GM23248 (cell line): ENCODE data around the gene LEFTY2. TPM values are rescaled to one million over a fixed set of nuclear protein-coding genes. Genes with fewer than 3 reads are reported as not detected.

Experiments
- DNase-seq: peaks from one replicate; pipeline ENCODE4 v3.0.0-alpha.2; 2015
- H2AFZ ChIP-seq: fragments of 200-600 bp; sonication (generic); 2 replicates; pipeline ENCODE4 v1.6.1; 2016; ENCODE audit warnings: antibody characterized with exemption
- H3F3A ChIP-seq: fragments of 200-600 bp; sonication (generic); 2 replicates; pipeline ENCODE4 v1.6.1; 2016; ENCODE audit warnings: mild to moderate bottlenecking, antibody characterized with exemption, mixed run types; ENCODE audit not compliant: insufficient read depth
- H3K27ac ChIP-seq: fragments of 200-600 bp; sonication (generic); 2 replicates; pipeline ENCODE4 v1.5.1; 2016; ENCODE audit warnings: mild to moderate bottlenecking
- H3K27me3 ChIP-seq: fragments of 200-600 bp; sonication (generic); replicated peaks from 2 replicates; pipeline ENCODE4 v1.6.1; 2016; ENCODE audit warnings: mild to moderate bottlenecking; ENCODE audit not compliant: insufficient read depth
- H3K36me3 ChIP-seq: fragments of 200-600 bp; sonication (generic); 2 replicates; pipeline ENCODE4 v1.6.1; 2016; ENCODE audit warnings: low read depth, mild to moderate bottlenecking
- H3K4me1 ChIP-seq: fragments of 200-600 bp; sonication (generic); 2 replicates; pipeline ENCODE4 v1.6.1; 2016; ENCODE audit warnings: mild to moderate bottlenecking; ENCODE audit not compliant: insufficient read depth
- H3K4me2 ChIP-seq: fragments of 200-600 bp; sonication (generic); one replicate; pipeline ENCODE4 v1.6.1; 2016; ENCODE audit warnings: mild to moderate bottlenecking; ENCODE audit not compliant: unreplicated experiment
- H3K4me3 ChIP-seq: fragments of 200-600 bp; sonication (generic); 2 replicates; pipeline ENCODE4 v1.5.1; 2016; ENCODE audit warnings: mild to moderate bottlenecking
- H3K79me2 ChIP-seq: fragments of 200-600 bp; sonication (generic); 2 replicates; pipeline ENCODE4 v1.6.1; 2016; ENCODE audit warnings: mild to moderate bottlenecking; ENCODE audit not compliant: insufficient read depth
- H3K9ac ChIP-seq: fragments of 200-600 bp; sonication (generic); 2 replicates; pipeline ENCODE4 v1.6.1; 2016; ENCODE audit warnings: mild to moderate bottlenecking
- H3K9me2 ChIP-seq: fragments of 200-600 bp; sonication (generic); 2 replicates; pipeline ENCODE4 v1.6.1; 2016; ENCODE audit warnings: mixed run types, mild to moderate bottlenecking, moderate library complexity; ENCODE audit not compliant: insufficient read depth
- H3K9me3 ChIP-seq: fragments of 200-600 bp; sonication (generic); one replicate; pipeline ENCODE4 v1.6.1; 2017; ENCODE audit warnings: low read depth
- H4K20me1 ChIP-seq: fragments of 200-600 bp; sonication (generic); 2 replicates; pipeline ENCODE4 v1.6.0; 2016; ENCODE audit not compliant: insufficient read depth
- EZH2 ChIP-seq: fragments of 200-600 bp; sonication (generic); IDR thresholded peaks from 2 replicates; pipeline ENCODE4 v1.6.1; 2018; ENCODE audit warnings: antibody characterized with exemption, mild to moderate bottlenecking; ENCODE audit not compliant: insufficient read depth, poor library complexity, severe bottlenecking
- EZH2phosphoT487 ChIP-seq: fragments of 200-600 bp; sonication (generic); IDR thresholded peaks from 2 replicates; pipeline ENCODE4 v1.6.1; 2018; ENCODE audit warnings: antibody characterized with exemption, moderate library complexity, mild to moderate bottlenecking, low read depth; ENCODE audit not compliant: insufficient read depth
- WGBS, 2 experiments: methylation state at CpG; one replicate each; pipeline ENCODE4 v1.1.6; 2015 to 2017; ENCODE audit warnings: low lambda C conversion rate in 2 of 2, low coverage in 1 of 2; ENCODE audit errors: missing lambda C conversion rate in 2 of 2; 5-methylcytosine and 5-hydroxymethylcytosine counted together
- in situ Hi-C: fragments of 300-500 bp; cut with MboI; formaldehyde crosslinking; loops from 2 replicates; pipeline ENCODE4 v1.15.0; 2020
- polyA plus RNA-seq: library from polyadenylated mRNA; unstranded; fragments of >200 nt; fragmentation: Nextera tagmentation; extraction: Ambion mirVana; gene quantifications from 2 replicates; pipeline ENCODE4 v1.2.1, GENCODE V29; 2016
- total RNA-seq: library from RNA; depleted of rRNA; stranded (reverse); fragments of >200 nt; shearing (Covaris generic); gene quantifications from 2 replicates; pipeline ENCODE4 v1.2.3, GENCODE V29; 2014

The LEFTY2 gene
- total and polyA plus RNA-seq, 2 experiments from 2014 or later: not detected

DNA sequence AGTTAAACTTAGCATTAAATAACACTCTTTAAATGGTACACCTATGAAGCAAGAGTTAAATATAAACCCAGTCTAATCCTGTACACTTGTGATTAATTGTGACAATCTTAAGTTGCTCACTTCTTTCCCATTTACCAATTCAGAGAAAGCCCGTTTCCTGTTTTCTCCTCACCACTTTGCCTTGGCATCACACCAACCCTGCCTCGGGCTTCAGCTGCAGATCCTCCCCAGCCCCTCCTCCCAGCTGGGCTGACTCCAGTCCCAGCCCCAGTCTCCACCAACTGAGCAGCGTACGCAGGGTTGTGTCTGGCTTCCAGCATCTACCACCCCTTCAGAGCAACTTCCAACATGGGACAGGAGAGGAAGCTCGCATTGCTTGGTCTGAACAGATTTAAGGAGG is 21.1 kb downstream of the LEFTY2 start:
- no peak overlapping the region for H3K4me3 ChIP-seq
- 13 to 15% methylated on average over 5 of the region's 5 CpGs for WGBS, 2 experiments
- peak; percentile 83 for DNase-seq
- no peaks in the 10 kb centered on the region for H4K20me1 ChIP-seq
- peaks cover 24% of the 10 kb centered on the region for H3K4me1 ChIP-seq
- no peak for TF ChIP-seq EZH2
- TF ChIP-seq EZH2phosphoT487: no peak
- peak overlapping the region; percentile 62 for H3K4me2 ChIP-seq
- H3K27me3 ChIP-seq: no peaks in the 10 kb centered on the region
- in situ Hi-C loops: no loop called here
- H3K9me3 ChIP-seq: no peaks in the 10 kb centered on the region
- no peak overlapping the region for H2AFZ ChIP-seq
- H3F3A ChIP-seq: peaks cover 14% of the 10 kb centered on the region; the same call in 1 of the 2 replicates
- peak overlapping the region; percentile 51 for H3K9ac ChIP-seq
- H3K79me2 ChIP-seq: peaks cover 31% of the 10 kb centered on the region
- H3K27ac ChIP-seq: peak overlapping the region; percentile 66
- H3K9me2 ChIP-seq: no peaks in the 10 kb centered on the region
- H3K36me3 ChIP-seq: peaks cover 16% of the 10 kb centered on the region; the same call in 1 of the 2 replicates

DNA sequence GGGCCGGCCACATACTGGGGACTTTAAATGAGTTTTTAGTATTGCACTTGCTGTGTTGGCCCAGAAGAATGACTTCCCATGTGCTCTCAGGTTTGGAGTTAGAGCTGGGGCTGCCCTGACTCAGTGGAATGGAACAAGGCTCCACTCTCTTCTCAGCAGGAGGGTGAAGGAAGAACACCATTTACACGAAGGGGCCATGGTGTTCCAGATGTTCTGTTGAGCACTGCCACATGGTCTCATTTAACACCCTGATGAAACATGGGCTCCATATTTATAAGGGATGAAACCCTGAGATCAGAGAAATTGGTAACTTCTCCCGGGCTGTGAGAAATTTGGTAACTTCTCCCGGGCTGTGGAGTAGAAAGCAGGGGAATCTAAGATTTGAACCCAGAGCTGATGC is 22.7 kb downstream of the LEFTY2 start:
- TF ChIP-seq EZH2: no peak
- TF ChIP-seq EZH2phosphoT487: no peak
- no peak overlapping the region for H3K4me3 ChIP-seq
- peaks cover 20% of the 10 kb centered on the region for H3K4me1 ChIP-seq
- peaks cover 25% of the 10 kb centered on the region for H3K79me2 ChIP-seq
- 82% methylated on average over 4 of the region's 4 CpGs for WGBS, 2 experiments
- H3K4me2 ChIP-seq: no peak overlapping the region
- no peak for DNase-seq
- no peak overlapping the region for H3K27ac ChIP-seq
- in situ Hi-C loops: no loop called here
- H2AFZ ChIP-seq: no peak overlapping the region
- no peaks in the 10 kb centered on the region for H4K20me1 ChIP-seq
- no peak overlapping the region for H3K9ac ChIP-seq
- H3F3A ChIP-seq: peaks cover 14% of the 10 kb centered on the region; the same call in 1 of the 2 replicates
- no peaks in the 10 kb centered on the region for H3K9me2 ChIP-seq
- no peaks in the 10 kb centered on the region for H3K9me3 ChIP-seq
- no peaks in the 10 kb centered on the region for H3K27me3 ChIP-seq
- peaks cover 16% of the 10 kb centered on the region; the same call in 1 of the 2 replicates for H3K36me3 ChIP-seq

DNA sequence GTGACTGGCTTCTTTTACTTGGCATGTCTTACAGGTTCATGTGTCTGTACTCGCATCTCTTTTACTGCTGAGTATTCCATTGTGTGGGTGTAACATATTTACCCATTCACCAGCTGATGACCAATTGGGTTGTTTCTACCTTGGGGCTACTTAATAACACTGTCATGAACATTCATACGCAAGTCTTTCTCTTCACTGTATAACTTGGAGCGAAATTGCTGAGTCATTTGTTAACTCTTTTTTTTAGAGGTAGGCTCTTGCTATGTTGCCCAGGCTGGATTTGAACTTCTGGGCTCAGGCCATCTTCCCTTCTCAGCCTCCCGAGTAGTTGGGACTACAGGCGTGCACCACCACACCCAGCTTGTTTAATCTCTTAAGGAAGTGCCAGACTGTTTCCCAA is 23.5 kb downstream of the LEFTY2 start:
- Histone ChIP-seq H3F3A (peaks cover 14% of the 10 kb centered on the region; the same call in 1 of the 2 replicates), H3K27ac (no peak overlapping the region), H3K4me3 (no peak overlapping the region), H3K9me3 (no peaks in the 10 kb centered on the region), H3K4me1 (peaks cover 13% of the 10 kb centered on the region), H2AFZ (no peak overlapping the region), H3K9me2 (no peaks in the 10 kb centered on the region), H4K20me1 (no peaks in the 10 kb centered on the region), H3K9ac (no peak overlapping the region), H3K4me2 (no peak overlapping the region), H3K36me3 (peaks cover 16% of the 10 kb centered on the region; the same call in 1 of the 2 replicates), H3K79me2 (0 out of 2 replicates have a peak, but pooled peaks cover 17% of the 10 kb centered on the region), H3K27me3 (no peaks in the 10 kb centered on the region)
- no peak for TF ChIP-seq EZH2
- no peak for TF ChIP-seq EZH2phosphoT487
- in situ Hi-C loops: no loop called here
- 79 to 80% methylated on average over 5 of the region's 5 CpGs for WGBS, 2 experiments
- peak; percentile 40 for DNase-seq

DNA sequence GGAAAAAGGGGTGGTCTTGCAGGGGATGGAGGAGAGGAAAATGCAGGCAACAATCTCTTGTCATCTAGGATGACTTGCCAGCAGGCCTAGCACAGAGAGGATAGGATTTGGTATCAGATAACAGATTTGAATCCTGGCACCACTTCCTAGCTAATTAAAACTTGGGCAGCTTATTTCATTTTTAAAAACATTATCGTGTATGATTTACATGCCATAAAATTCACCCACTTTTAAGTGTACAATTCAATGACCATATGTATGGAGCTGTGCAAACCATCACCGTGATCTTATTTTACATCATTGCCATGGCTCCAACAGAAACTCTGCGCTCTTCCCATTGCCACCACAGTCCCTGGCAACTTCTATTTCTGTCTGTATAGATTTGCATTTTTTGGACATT is 23.9 kb downstream of the LEFTY2 start:
- in situ Hi-C loops: no loop called here
- TF ChIP-seq EZH2 (no peak), EZH2phosphoT487 (no peak)
- Histone ChIP-seq H3K9me3 (no peaks in the 10 kb centered on the region), H3K4me3 (no peak overlapping the region), H3K9ac (no peak overlapping the region), H3K9me2 (no peaks in the 10 kb centered on the region), H4K20me1 (no peaks in the 10 kb centered on the region), H3K36me3 (peaks cover 16% of the 10 kb centered on the region; the same call in 1 of the 2 replicates), H3K4me2 (no peak overlapping the region), H3K79me2 (0 out of 2 replicates have a peak, but pooled peaks cover 14% of the 10 kb centered on the region), H3K27me3 (no peaks in the 10 kb centered on the region), H2AFZ (no peak overlapping the region), H3F3A (peaks cover 14% of the 10 kb centered on the region; the same call in 1 of the 2 replicates), H3K4me1 (peaks cover 11% of the 10 kb centered on the region), H3K27ac (no peak overlapping the region)
- DNase-seq: no peak
- 83 to 87% methylated on average over 3 of the region's 3 CpGs for WGBS, 2 experiments

DNA sequence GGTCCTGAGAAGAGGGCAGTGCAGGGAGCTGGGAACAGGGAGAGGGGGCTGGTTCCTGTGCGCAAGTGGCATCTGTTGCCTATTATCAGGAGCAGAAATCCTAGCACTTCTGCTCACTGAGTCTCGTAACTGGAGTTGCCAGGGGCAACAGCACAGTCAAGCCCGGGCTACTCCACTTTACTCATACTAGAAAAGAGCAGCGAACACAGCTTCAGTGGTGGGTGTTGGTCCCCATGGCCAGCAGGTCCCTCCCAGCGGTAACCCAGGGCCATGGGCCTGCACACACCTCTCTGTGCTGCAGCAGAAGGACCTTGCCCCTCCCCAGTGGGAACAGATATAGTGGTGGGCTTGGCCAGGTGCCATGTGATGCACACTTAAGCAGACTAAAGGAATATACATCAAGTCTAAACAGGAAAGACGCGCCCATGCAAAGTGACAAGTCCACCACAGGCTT is 25.5 kb downstream of the LEFTY2 start:
- Histone ChIP-seq H3K9me2 (no peaks in the 10 kb centered on the region), H3K4me3 (no peak overlapping the region), H3K9me3 (no peaks in the 10 kb centered on the region), H3F3A (peaks cover 14% of the 10 kb centered on the region; the same call in 1 of the 2 replicates), H3K36me3 (peaks cover 16% of the 10 kb centered on the region; the same call in 1 of the 2 replicates), H3K9ac (no peak overlapping the region), H2AFZ (no peak overlapping the region), H3K27me3 (no peaks in the 10 kb centered on the region), H3K4me2 (no peak overlapping the region), H3K4me1 (peaks cover 11% of the 10 kb centered on the region), H3K79me2 (0 out of 2 replicates have a peak, but pooled peaks cover 14% of the 10 kb centered on the region), H3K27ac (no peak overlapping the region), H4K20me1 (no peaks in the 10 kb centered on the region)
- TF ChIP-seq EZH2 (no peak), EZH2phosphoT487 (no peak)
- WGBS, 2 experiments: 78 to 81% methylated on average over 7 of the region's 7 CpGs
- in situ Hi-C loops: no loop called here
- no peak for DNase-seq
